Peyer's patch (tissue), 4 donors: ENCODE measurements around the gene CYSTM1. TPM values are rescaled to one million over a fixed set of nuclear protein-coding genes. Genes with fewer than 3 reads are reported as not detected.

Experiments used
- DNase-seq, 3 donors: peaks; one replicate each; pipeline ENCODE4 v3.0.0-alpha.2; 2017 to 2019
- H3K27ac ChIP-seq, 4 donors: fragments of 200-600 bp; sonication (generic); one replicate each; pipeline ENCODE4 v1.5.1; 2016 to 2019
- H3K27me3 ChIP-seq, 2 donors: fragments of 200-600 bp; sonication (generic); one replicate each; pipeline ENCODE4 v1.5.1; 2019
- H3K36me3 ChIP-seq, 3 donors: fragments of 200-600 bp; sonication (generic); one replicate each; pipeline ENCODE4 v1.5.1; 2016 to 2019
- H3K4me1 ChIP-seq, 4 donors: fragments of 200-600 bp; sonication (generic); one replicate each; pipeline ENCODE4 v1.5.1; 2016 to 2019
- H3K4me3 ChIP-seq, 4 donors: fragments of 200-600 bp; sonication (generic); 1 replicate in 3 of 4; 2 replicates in 1 of 4; pipeline ENCODE4 v1.5.1; 2016 to 2019; ENCODE audit warnings: mild to moderate bottlenecking in 1 of 4
- H3K9me3 ChIP-seq, 4 donors: fragments of 200-600 bp; sonication (generic); one replicate each; pipeline ENCODE4 v1.5.1; 2016 to 2019; ENCODE audit warnings: mild to moderate bottlenecking in 1 of 4
- CTCF ChIP-seq, 6 experiments: fragments of 450-650 bp in 4 of 6; fragments of 200-600 bp in 2 of 6; sonication (generic) in 1 of 6; IDR thresholded peaks; one replicate each; pipeline ENCODE4 v1.5.1; 2017 to 2019; ENCODE audit warnings: antibody characterized with exemption in 6 of 6, mild to moderate bottlenecking in 3 of 6, moderate library complexity in 1 of 6
- POLR2A ChIP-seq, 2 donors: fragments of 450-650 bp; IDR thresholded peaks; one replicate each; pipeline ENCODE4 v1.5.1; 2017; ENCODE audit warnings: antibody characterized with exemption in 2 of 2, mild to moderate bottlenecking in 2 of 2, moderate library complexity in 2 of 2
- total RNA-seq, 4 donors: library from RNA; depleted of rRNA; stranded (reverse); fragments of >200 nt; gene quantifications; one replicate each; pipeline ENCODE4 v1.1.0, GENCODE V29; 2016

CYSTM1 gene
- total RNA-seq, 4 donors from 2014 or later, result 60.2 to 185 (median 140) TPM

DNA sequence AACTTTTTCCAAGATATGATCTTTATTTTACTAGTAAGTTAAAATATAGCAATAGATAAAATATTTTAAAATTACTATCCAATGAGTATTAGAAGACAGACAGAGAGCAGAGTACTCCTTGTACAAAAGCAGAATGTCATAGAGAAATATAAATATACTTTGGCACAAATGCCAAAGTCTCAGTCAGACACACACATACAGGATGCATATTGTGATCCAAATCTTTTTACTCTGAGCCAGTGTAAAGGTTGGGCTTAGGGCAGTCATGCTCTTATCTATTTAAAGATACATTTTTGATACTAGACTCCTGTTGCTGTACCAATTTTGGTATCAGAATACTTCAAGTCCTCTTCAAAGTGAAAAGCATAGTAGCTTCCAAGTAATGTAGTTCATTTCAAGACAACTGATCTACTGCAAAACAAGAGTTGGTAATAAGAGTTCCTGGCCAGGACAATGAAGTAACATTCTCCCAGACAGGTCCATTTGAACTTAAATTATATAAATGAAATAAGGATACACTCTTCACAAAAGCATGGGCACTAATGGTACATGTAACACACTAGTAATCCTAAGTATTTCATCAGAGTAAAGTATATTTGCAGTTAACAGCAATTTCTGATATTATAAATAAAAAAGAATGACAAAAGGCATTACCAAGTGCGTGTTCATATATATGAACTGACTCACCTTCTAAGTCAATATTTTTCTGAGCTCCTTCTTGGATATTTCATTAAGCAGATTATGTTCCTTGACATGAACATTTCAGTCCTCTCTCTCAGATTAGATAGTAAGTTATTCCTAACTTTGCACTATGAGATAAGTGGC, 117.4 kb downstream of the CYSTM1 start:
- Histone ChIP-seq H3K4me1 (peaks cover 0 to 18% (median 0%) of the 10 kb centered on the region in 4 donors), H3K4me3 (no peak overlapping the region), H3K36me3 (no peaks in the 10 kb centered on the region), H3K27ac (peak overlapping the region in 1 of 4 donors; percentile 5), H3K9me3 (no peaks in the 10 kb centered on the region), H3K27me3 (no peaks in the 10 kb centered on the region)
- no peak for TF ChIP-seq CTCF (IDR thresholded peaks at IDR 0.05)
- TF ChIP-seq POLR2A (IDR thresholded peaks at IDR 0.05), result no peak
- DNase-seq, result no peak

Other genes with a start within 250 kb of the CYSTM1 start
- gene NRG2, start 131.9 kb upstream of the CYSTM1 start, total RNA-seq, result under 1 TPM in 1 of 4 donors, not detected in 3; 0.80 TPM
- 10 to 100 TPM; 22.2 to 24.7 (median 22.7) TPM for gene PURA, start 61.1 kb upstream of the CYSTM1 start, total RNA-seq
- 10 to 100 TPM; 10.2 to 16.5 (median 12.4) TPM for gene IGIP, start 49.3 kb upstream of the CYSTM1 start, total RNA-seq
- gene PFDN1, start 127.9 kb downstream of the CYSTM1 start, total RNA-seq, result 100 to 1,000 TPM in 2 of 4 donors, 10 to 100 TPM in 2; 90.6 to 142 (median 109) TPM
- 10 to 100 TPM in 2 of 4 donors, 1 to 10 TPM in 2; 4.1 to 41.0 (median 10.1) TPM for gene HBEGF, start 171.4 kb downstream of the CYSTM1 start, total RNA-seq
- gene SLC4A9, start 185.0 kb downstream of the CYSTM1 start, total RNA-seq, result 1 to 10 TPM in 1 of 4 donors, under 1 TPM in 2, not detected in 1; 0.38 to 2.5 (median 0.40) TPM
- gene ANKHD1, start 226.6 kb downstream of the CYSTM1 start, total RNA-seq, result 100 to 1,000 TPM; 141 to 236 (median 211) TPM